ACC112 (cell line): ENCODE results near the gene RFLNA.

Experiments used
- H2AFZ ChIP-seq: fragments of 200-600 bp; sonication (generic); one replicate; pipeline ENCODE4 v1.6.0; 2017; ENCODE audit warnings: antibody characterized with exemption, low read length; ENCODE audit not compliant: unreplicated experiment
- H3K27ac ChIP-seq: fragments of 200-600 bp; sonication (generic); 2 replicates; pipeline ENCODE4 v1.5.1; 2014; ENCODE audit warnings: low read depth, mild to moderate bottlenecking, antibody characterized with exemption, low read length, moderate library complexity
- H3K27me3 ChIP-seq: fragments of 200-600 bp; sonication (generic); 2 replicates; pipeline ENCODE4 v1.6.1; 2014; ENCODE audit warnings: mild to moderate bottlenecking, antibody characterized with exemption, low read length, moderate library complexity, mixed read lengths; ENCODE audit not compliant: insufficient read depth
- H3K36me3 ChIP-seq: fragments of 200-600 bp; sonication (generic); 2 replicates; pipeline ENCODE4 v1.6.1; 2016; ENCODE audit warnings: mild to moderate bottlenecking, antibody characterized with exemption, low read length, moderate library complexity, mixed read lengths; ENCODE audit not compliant: insufficient read depth
- H3K4me1 ChIP-seq: fragments of 200-600 bp; sonication (generic); one replicate; pipeline ENCODE4 v1.6.1; 2016; ENCODE audit warnings: low read length, mixed read lengths; ENCODE audit not compliant: insufficient read depth, unreplicated experiment, control insufficient read depth
- H3K4me3 ChIP-seq: fragments of 200-600 bp; sonication (generic); 2 replicates; pipeline ENCODE4 v1.5.1; 2014; ENCODE audit warnings: mild to moderate bottlenecking, low read depth, low read length
- H3K79me2 ChIP-seq: fragments of 200-600 bp; sonication (generic); one replicate; pipeline ENCODE4 v1.6.0; 2016; ENCODE audit warnings: low read length; ENCODE audit not compliant: control insufficient read depth, unreplicated experiment, insufficient read depth

RFLNA gene

GRCh38 chr12:124348659-124349380 lies 53.9 kb downstream of the RFLNA start:
- Histone ChIP-seq H3K27ac (no peak overlapping the region), H3K79me2 (no peaks in the 10 kb centered on the region), H3K4me3 (no peak overlapping the region), H3K36me3 (peaks cover 33% of the 10 kb centered on the region), H3K4me1 (no peaks in the 10 kb centered on the region), H2AFZ (no peak overlapping the region), H3K27me3 (no peaks in the 10 kb centered on the region)

- Histone ChIP-seq H3K4me1 (no peaks in the 10 kb centered on the region), H2AFZ (no peak overlapping the region), H3K27me3 (no peaks in the 10 kb centered on the region), H3K27ac (no peak overlapping the region), H3K36me3 (peaks cover 26% of the 10 kb centered on the region), H3K79me2 (no peaks in the 10 kb centered on the region), H3K4me3 (no peak overlapping the region)
Observed at GRCh38 chr12:124350491-124350890, 55.6 kb downstream of the RFLNA start.

GRCh38 chr12:124351422-124351821 lies 56.5 kb downstream of the RFLNA start:
- no peak overlapping the region for H3K27ac ChIP-seq
- peaks cover 31% of the 10 kb centered on the region for H3K36me3 ChIP-seq
- no peaks in the 10 kb centered on the region for H3K79me2 ChIP-seq
- H3K4me3 ChIP-seq = no peak overlapping the region
- no peaks in the 10 kb centered on the region for H3K27me3 ChIP-seq
- no peak overlapping the region for H2AFZ ChIP-seq
- no peaks in the 10 kb centered on the region for H3K4me1 ChIP-seq

GRCh38 chr12:124352257-124352656 lies 57.4 kb downstream of the RFLNA start:
- no peaks in the 10 kb centered on the region for H3K4me1 ChIP-seq
- H2AFZ ChIP-seq = no peak overlapping the region
- H3K79me2 ChIP-seq = no peaks in the 10 kb centered on the region
- H3K36me3 ChIP-seq = peaks cover 27% of the 10 kb centered on the region
- H3K4me3 ChIP-seq = no peak overlapping the region
- no peaks in the 10 kb centered on the region for H3K27me3 ChIP-seq
- H3K27ac ChIP-seq = no peak overlapping the region

- peaks cover 4% of the 10 kb centered on the region for H3K79me2 ChIP-seq
- H3K36me3 ChIP-seq = peaks cover 23% of the 10 kb centered on the region; the same call in 1 of the 2 replicates
- no peak overlapping the region for H2AFZ ChIP-seq
- H3K4me1 ChIP-seq = no peaks in the 10 kb centered on the region
- no peak overlapping the region for H3K27ac ChIP-seq
- H3K4me3 ChIP-seq = no peak overlapping the region
- no peaks in the 10 kb centered on the region for H3K27me3 ChIP-seq
Observed at GRCh38 chr12:124352839-124353238, 57.9 kb downstream of the RFLNA start.

- peaks cover 26% of the 10 kb centered on the region; the same call in 1 of the 2 replicates for H3K36me3 ChIP-seq
- no peak overlapping the region for H3K4me3 ChIP-seq
- H3K27me3 ChIP-seq = no peaks in the 10 kb centered on the region
Observed at GRCh38 chr12:124354400-124354799, 59.5 kb downstream of the RFLNA start.

GRCh38 chr12:124356221-124356620 lies 61.3 kb downstream of the RFLNA start:
- H3K27ac ChIP-seq = no peak overlapping the region
- peaks cover 5% of the 10 kb centered on the region for H3K79me2 ChIP-seq
- no peaks in the 10 kb centered on the region for H3K27me3 ChIP-seq
- H3K4me3 ChIP-seq = no peak overlapping the region
- H3K36me3 ChIP-seq = peaks cover 20% of the 10 kb centered on the region; the same call in 1 of the 2 replicates
- peaks cover 3% of the 10 kb centered on the region for H3K4me1 ChIP-seq
- H2AFZ ChIP-seq = no peak overlapping the region

More at GRCh38 chr12:124354400-124354799, 59.5 kb downstream of the RFLNA start:
- H3K4me1 ChIP-seq = no peaks in the 10 kb centered on the region
- H3K79me2 ChIP-seq = peaks cover 4% of the 10 kb centered on the region
- H2AFZ ChIP-seq = no peak overlapping the region
- no peak overlapping the region for H3K27ac ChIP-seq

GRCh38 chr12:124357616-124358015 lies 62.7 kb downstream of the RFLNA start:
- peaks cover 7% of the 10 kb centered on the region for H3K79me2 ChIP-seq
- no peak overlapping the region for H3K27ac ChIP-seq
- H3K4me3 ChIP-seq = no peak overlapping the region
- no peaks in the 10 kb centered on the region for H3K27me3 ChIP-seq
- H3K36me3 ChIP-seq = peaks cover 16% of the 10 kb centered on the region; the same call in 1 of the 2 replicates
- no peak overlapping the region for H2AFZ ChIP-seq
- H3K4me1 ChIP-seq = peaks cover 3% of the 10 kb centered on the region

GRCh38 chr12:124358572-124358971 lies 63.7 kb downstream of the RFLNA start:
- H3K27me3 ChIP-seq = no peaks in the 10 kb centered on the region
- no peak overlapping the region for H3K4me3 ChIP-seq
- peaks cover 3% of the 10 kb centered on the region for H3K4me1 ChIP-seq
- no peak overlapping the region for H3K27ac ChIP-seq
- peaks cover 13% of the 10 kb centered on the region; the same call in 1 of the 2 replicates for H3K36me3 ChIP-seq
- no peak overlapping the region for H2AFZ ChIP-seq
- peaks cover 14% of the 10 kb centered on the region for H3K79me2 ChIP-seq

- H3K27me3 ChIP-seq = no peaks in the 10 kb centered on the region
- H3K36me3 ChIP-seq = peaks cover 11% of the 10 kb centered on the region; the same call in 1 of the 2 replicates
- peaks cover 3% of the 10 kb centered on the region for H3K4me1 ChIP-seq
- H3K4me3 ChIP-seq = no peak overlapping the region
- H3K27ac ChIP-seq = no peak overlapping the region
- H3K79me2 ChIP-seq = peaks cover 24% of the 10 kb centered on the region
- no peak overlapping the region for H2AFZ ChIP-seq
Observed at GRCh38 chr12:124359671-124360581, 65.0 kb downstream of the RFLNA start.
